Stimulated activated CD8-positive, alpha-beta memory T cell treated with anti-CD3 and anti-CD28 coated beads, Interleukin-15, amount 100 ng/mL, for 4 hours (primary cell): ENCODE data around the gene RNF224.
A peak's percentile ranks its signal among the peaks of the same experiment; 100 is the strongest.

ENCODE experiments used
- DNase-seq, 2 donors: peaks; one replicate each; pipeline ENCODE4 v3.0.0-alpha.2; 2020; ENCODE audit warnings: low read depth in 2 of 2

The RNF224 gene

DNA sequence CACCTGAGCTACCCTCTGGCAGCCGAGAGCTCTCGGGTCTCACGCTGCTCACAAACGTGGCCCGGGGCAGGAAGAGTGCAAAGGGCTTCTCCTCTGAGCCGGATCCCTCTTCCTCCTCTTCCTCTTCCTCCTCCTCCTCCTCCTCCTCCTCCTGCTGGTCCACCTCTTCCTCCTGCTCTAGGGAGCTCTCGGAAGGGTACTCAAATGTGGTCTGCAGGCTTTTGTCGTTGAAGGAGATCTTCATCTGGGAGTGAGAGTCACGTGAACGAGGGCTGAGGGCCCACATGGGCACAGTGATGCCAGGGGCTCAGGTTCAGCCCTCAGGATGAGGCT, 34.9 kb upstream of the RNF224 start:
- no peak for DNase-seq

DNA sequence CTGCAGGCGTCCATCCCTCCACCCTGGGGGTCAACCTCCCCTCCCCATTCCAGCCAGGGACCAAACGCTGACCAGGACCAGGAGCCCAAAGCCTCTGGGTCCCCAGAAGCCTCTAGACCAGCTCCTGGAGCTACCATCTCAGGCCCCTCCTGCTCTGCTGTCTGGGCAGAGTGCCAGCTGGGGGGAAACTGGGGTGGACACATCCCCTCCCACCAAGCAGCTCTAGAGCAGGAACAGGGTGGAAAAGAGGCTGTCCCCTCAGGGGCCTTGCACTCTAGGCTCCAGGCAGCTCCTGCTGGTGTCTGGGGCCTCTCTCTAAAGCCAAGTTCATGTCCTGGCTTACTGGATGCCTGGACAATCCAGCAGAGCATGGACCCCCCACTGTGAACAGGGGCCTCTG, 34.4 kb upstream of the RNF224 start:
- DNase-seq = no peak

- DNase-seq = no peak
Observed at GRCh38 chr9:137193771-137194170, 33.5 kb upstream of the RNF224 start.

DNA sequence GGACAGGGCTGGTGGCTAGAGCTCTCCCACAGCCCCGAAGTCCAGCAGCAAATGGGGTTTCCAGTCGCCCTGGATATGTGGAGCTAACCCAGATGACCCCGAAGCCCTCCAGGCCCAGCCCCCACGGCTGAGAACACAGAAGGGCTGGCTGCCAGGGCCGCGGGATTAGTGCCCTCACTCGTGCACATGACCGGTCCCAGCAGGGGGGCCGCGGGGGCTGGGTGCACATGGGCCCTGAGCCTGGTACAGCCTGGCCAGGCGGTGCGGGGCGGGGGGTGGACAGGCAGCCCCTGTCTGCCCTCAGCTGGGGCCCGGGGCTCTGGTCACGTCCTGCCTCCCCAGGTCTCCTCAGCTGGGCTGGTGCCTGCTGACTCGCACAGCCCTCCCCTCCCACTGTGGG, 32.9 kb upstream of the RNF224 start:
- DNase-seq = no peak

- DNase-seq = no peak
Observed at GRCh38 chr9:137194909-137195308, 32.4 kb upstream of the RNF224 start.

DNA sequence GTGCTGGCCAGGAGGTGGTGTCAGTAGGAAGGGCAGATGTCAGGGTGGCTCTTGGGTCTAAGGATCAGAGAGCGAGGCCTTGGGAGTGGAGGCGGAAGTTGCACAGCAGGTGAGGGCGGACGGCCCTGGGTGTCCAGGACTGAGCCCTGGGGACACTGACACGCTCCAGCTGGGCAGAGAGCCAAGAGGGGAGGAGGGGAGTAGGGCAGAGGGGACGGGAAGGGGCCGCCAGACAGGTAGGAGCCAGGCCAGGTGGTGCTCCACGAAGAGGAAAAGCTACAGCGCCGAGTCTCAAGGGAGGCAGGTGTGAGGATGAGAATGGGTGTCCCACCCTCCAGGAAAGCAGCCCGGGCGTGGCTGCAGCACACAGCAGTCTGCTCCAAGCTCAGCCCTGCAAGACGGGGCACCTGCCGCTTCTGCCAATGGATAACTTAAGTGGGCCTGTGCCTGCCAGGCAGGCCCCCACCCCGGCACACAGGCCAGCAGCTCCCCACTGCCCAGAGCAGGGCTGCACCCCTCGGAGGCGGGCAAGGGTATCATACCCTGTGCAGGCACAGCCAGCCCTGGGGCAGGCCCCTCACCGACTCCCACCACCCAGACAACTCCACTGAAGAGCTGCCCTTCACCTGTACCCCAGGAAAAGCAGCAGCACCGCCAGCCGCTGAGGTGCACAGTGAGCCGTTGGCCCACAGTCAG, 31.6 kb upstream of the RNF224 start:
- no peak for DNase-seq

DNA sequence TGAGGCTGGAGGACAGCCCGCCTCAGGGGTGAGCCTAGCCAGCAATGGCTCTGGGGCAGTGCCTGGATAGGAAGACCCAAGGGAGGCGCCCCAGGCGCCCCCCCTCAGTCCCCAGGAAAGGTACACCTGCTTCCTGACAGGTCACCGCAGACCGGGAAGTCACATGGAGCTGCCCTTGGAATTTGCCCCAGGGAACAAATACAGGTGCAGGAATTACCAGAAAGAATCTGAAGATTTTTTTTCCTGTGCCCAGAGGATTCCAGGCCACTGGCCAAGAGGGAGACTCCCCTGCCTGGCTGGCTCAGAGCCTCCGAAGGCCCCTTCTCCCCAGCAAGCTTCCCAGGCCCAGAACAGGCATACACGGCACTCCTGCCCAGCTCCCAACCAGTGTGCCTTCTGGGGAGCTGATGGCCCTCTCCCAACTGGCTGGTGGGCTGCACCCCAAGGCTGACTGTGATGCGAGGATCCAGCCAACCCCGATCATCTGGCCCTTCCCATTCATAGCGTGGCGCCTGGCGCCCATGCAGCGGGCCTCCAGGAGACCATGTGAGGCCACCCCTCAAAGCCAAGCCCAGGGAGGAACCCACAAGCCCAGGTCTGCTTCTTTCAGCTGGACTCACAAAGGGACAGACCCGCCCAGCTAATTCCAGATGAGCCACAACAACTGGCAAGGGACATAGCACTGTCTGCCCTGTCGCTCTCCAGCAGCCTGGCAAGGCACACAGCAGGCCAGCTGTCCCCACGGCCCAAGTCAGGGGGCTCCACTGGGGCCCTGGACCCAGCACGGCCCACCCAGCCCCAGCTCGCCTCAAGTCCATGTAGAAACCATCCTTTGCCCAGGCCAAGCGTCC, 29.0 kb upstream of the RNF224 start:
- no peak for DNase-seq

- DNase-seq = no peak
Observed at GRCh38 chr9:137198902-137199283, 28.4 kb upstream of the RNF224 start.

- no peak for DNase-seq
Observed at GRCh38 chr9:137199411-137200121, 27.7 kb upstream of the RNF224 start.

- DNase-seq = peak; percentile 96 to 99
Observed at GRCh38 chr9:137200311-137201204, 26.7 kb upstream of the RNF224 start, which contains the start of gene TPRN. TSS of gene TPRN (minus strand) at chr9:137200741. CDS start at chr9:137200711, 30 bp downstream.

- DNase-seq = no peak
Observed at GRCh38 chr9:137201205-137201868, 26.0 kb upstream of the RNF224 start.

DNA sequence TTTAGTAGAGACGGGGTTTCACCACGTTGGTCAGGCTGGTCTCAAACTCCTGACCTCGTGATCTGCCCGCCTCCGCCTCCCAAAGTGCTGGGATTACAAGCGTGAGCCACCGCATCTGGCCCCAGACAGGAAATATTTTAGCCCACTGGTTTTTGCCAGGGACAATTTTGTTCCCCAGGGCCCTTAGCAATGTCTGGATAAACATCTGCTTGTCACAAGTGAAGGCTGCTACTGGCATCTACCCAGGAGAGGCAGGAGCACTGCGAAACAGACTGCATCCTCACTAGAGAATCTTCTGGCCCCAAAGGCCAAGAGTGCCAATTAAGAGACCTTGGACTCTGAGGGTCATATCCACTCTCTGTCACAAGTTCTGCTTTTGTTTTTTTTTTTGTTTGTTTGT, 24.3 kb upstream of the RNF224 start:
- DNase-seq = no peak

DNA sequence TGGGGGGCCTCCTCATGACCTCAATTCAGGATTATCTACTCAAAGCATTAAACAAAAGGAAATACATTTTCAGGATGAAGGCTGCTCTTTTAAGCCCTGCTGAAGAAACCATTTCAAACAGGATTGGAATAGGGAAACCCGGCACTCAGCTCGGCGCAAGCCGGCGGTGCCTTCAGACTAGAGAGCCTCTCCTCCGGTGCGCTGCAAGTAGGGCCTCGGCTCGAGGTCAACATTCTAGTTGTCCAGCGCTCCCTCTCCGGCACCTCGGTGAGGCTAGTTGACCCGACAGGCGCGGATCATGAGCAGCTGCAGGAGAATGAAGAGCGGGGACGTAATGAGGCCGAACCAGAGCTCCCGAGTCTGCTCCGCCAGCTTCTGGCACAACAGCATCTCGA, 22.6 kb upstream of the RNF224 start:
- no peak for DNase-seq

DNA sequence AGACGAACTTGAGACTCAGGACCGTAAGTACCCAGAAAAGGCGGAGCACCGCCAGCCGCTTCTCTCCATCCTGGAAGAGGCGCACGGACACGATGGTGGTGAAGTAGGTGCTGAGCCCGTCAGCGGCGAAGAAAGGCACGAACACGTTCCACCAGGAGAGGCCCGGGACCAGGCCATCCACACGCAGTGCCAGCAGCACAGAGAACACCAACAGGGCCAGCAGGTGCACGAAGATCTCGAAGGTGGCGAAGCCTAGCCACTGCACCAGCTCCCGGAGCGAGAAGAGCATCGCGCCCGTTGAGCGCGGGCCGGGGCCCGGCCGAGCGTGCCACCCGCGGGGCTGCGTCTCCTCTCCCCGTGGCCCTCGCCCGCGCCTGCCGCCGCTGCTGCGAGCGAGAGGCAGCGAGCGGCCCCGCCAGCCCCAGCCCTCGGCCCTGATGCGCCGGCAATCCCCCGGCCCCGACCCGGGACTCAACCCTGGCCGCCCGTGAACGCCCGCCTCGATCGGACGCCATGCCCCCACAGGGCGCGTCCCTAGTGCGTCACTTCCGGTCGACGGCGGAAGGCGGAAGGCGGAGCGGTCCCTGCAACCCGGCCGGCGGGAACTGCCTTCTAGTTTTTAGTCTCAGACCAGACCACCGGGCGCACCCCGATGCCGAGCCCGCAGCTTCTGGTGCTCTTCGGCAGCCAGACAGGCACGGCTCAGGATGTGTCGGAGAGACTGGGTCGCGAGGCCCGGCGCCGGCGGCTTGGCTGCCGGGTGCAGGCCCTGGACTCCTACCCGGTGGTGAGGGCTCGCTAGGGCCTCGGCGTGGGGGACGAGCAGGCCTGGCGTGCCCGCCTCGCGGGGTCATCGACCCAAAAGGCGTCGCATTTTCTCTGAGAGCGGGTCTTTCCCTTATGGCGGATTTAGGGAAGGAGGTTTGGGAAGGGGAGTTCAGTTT, 21.9 kb upstream of the RNF224 start, which contains the start of the genes NDOR1 and TMEM203:
TSS of gene NDOR1 (plus strand) at position 575 of the 944 bp plus-strand sequence. CDS start at position 653, 78 bp downstream.
TSS of gene TMEM203 (minus strand) at position 523 of the 944 bp plus-strand sequence. CDS start at position 289, 234 bp downstream.
- DNase-seq = peak; percentile 84

- DNase-seq = no peak
Observed at GRCh38 chr9:137206602-137207001, 20.7 kb upstream of the RNF224 start.

DNA sequence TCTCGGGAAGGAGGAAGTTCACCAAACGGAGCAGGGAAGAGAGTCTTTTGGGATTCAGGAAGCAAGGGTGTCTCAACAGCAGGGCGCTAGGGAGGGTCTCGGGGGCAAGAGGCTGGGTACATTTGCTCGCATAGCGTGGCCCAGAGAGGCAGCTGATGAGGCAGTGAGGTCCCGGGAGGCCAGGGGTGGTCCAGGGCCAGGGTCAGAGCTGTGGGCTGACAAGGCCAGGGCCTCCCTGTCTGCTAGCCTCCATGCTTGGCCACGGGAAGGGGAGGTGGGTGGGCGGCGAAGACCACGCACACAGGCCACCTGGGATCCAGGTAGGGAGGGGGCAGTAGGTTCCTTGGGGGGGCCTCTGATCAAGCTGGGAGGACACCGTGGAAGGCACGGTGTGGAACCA, 15.8 kb upstream of the RNF224 start:
- DNase-seq = no peak

DNA sequence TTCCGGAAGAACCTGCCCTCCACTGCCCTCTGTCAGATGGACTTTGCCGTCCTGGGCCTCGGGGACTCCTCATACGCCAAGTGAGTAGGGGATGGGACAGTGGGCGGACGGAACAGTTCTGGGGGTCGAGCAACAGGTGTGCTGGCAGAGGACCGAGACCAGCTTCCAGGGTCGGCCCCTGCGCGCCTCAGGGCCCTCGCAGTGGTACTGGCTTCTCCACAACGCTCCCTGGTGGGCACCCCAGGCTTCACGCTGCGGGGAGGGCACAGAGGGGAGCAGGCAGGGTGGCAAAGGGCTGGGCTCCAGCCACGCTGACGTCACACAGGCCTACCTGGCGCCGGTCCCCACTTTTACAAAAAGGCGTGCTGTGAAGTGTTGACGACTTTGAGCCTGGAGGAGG, 14.8 kb upstream of the RNF224 start:
- no peak for DNase-seq

DNA sequence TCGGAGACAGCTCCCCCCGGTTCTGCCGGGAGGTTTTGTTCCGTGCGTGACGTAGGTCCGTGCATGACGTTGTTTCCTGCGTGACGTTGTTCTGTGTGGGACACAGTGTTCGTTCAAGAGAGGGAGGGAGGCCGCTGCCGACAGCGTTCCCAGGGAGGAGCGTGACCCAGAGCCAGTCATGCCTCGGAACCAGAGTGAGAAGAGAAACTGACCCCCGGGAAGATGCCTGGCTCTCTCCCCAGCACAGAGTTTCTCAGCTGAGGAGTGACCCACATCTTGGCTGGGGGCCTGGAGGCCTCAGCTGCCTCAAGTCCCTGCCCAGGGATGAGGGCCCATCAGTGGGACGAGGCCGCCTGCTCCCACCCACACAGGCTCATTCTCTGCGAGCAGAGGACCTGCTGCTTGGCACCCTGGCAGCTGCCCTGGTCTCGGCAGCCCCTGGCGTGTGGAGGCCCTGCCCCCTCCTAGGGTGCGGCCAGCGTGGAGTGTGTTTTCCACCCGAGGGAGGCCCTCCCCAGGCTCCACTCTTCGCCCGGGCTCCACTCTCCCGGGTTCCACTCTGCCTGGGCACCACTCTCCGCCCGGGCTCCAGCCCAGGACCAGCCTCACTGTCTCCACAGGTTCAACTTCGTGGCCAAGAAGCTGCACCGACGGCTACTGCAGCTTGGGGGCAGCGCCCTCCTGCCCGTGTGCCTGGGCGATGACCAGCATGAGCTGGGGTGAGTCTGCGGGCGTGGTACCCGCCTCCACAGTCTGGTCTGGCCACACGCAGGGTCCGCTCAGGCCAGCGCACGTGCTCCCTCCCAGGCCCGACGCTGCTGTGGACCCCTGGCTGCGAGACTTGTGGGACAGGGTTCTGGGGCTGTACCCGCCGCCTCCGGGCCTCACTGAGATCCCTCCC, 13.9 kb upstream of the RNF224 start:
- no peak for DNase-seq

DNA sequence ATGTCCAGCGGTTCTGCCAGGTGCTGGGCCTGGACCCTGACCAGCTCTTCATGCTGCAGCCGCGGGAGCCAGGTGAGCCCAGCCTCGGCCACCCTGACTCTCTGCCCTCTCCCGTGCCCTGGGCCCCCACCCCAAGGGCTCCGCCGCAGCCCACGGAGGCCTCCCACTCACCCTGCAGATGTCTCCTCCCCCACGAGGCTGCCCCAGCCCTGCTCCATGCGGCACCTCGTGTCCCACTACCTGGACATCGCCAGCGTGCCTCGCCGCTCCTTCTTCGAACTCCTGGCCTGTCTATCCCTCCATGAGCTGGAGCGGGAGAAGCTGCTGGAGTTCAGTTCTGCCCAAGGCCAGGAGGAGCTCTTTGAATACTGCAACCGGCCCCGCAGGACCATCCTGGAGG, 12.7 kb upstream of the RNF224 start:
- DNase-seq = no peak
